Heart left ventricle (tissue), 16 donors: ENCODE data around the gene TPRG1. TPM values are rescaled to one million over a fixed set of nuclear protein-coding genes. Genes with fewer than 3 reads are reported as not detected.

Source experiments
- ATAC-seq, 4 donors: fragments of 200-7000 bp; cut with Tn5 transposase; one replicate each; pipeline ENCODE4 v1.9.1; 2020 to 2022; ENCODE audit warnings: moderate library complexity in 4 of 4, mild to moderate bottlenecking in 3 of 4, moderate number of reproducible peaks in 1 of 4
- DNase-seq, 5 donors: peaks; one replicate each; pipeline ENCODE4 v3.0.0-alpha.2; 2020
- H3K27ac ChIP-seq, 12 donors: fragments of 200-600 bp; sonication (generic) in 4 of 12; one replicate each; pipeline versions ENCODE4 v1.5.0 to v1.8.0; 2016 to 2022; ENCODE audit warnings: mild to moderate bottlenecking in 2 of 12
- H3K27me3 ChIP-seq, 9 donors: fragments of 200-600 bp; sonication (generic) in 2 of 9; one replicate each; pipeline versions ENCODE4 v1.5.1 to v1.8.0; 2016 to 2022; ENCODE audit warnings: mild to moderate bottlenecking in 3 of 9
- H3K36me3 ChIP-seq, 9 donors: fragments of 200-600 bp; sonication (generic) in 2 of 9; one replicate each; pipeline versions ENCODE4 v1.5.0 to v1.8.0; 2018 to 2022; ENCODE audit warnings: mild to moderate bottlenecking in 2 of 9
- H3K4me1 ChIP-seq, 12 donors: fragments of 200-600 bp; sonication (generic) in 4 of 12; one replicate each; pipeline versions ENCODE4 v1.5.0 to v1.8.0; 2016 to 2022; ENCODE audit warnings: mild to moderate bottlenecking in 3 of 12
- H3K4me3 ChIP-seq, 12 donors: fragments of 200-600 bp; sonication (generic) in 4 of 12; one replicate each; pipeline versions ENCODE4 v1.5.0 to v1.8.0; 2017 to 2022; ENCODE audit warnings: mild to moderate bottlenecking in 9 of 12, moderate library complexity in 4 of 12
- H3K9me3 ChIP-seq, 12 donors: fragments of 200-600 bp; sonication (generic) in 4 of 12; one replicate each; pipeline versions ENCODE4 v1.5.0 to v1.8.0; 2016 to 2022; ENCODE audit warnings: mild to moderate bottlenecking in 1 of 12
- POLR2A ChIP-seq, 2 donors: fragments of 450-650 bp; IDR thresholded peaks; one replicate each; pipeline ENCODE4 v1.6.1; 2017; ENCODE audit warnings: antibody characterized with exemption in 2 of 2, mild to moderate bottlenecking in 2 of 2, moderate library complexity in 2 of 2
- WGBS, 4 donors: extraction: QIAGEN DNeasy Blood & Tissue Kit in 2 of 4; methylation state at CpG; one replicate each; pipeline versions ENCODE4 v1.1.5 to v1.1.7; 2013 to 2018; 5-methylcytosine and 5-hydroxymethylcytosine counted together
- intact Hi-C, 10 donors: fragments of 100-400 bp; cut with DNase I; formaldehyde crosslinking; loops; one replicate each; pipeline versions ENCODE4 v1.11.1 to v1.14.2; 2022
- polyA plus RNA-seq, 2 donors: library from polyadenylated mRNA; stranded (reverse); fragments of 200-250 nt; gene quantifications; one replicate each; pipeline ENCODE4 v1.2.3, GENCODE V29; 2013
- total RNA-seq, 9 donors: library from RNA; depleted of rRNA in 2 of 9; stranded (reverse); fragments of >200 nt in 2 of 9; fragmentation: NEBNext Ultra II Directional in 3 of 9; extraction: Animal tissue kit (Norgen Biotek cat#: 25700) in 3 of 9; gene quantifications; one replicate each; pipeline versions ENCODE4 v1.1.0 to v1.2.4, GENCODE V29; 2016 to 2023
- TF ChIP-seq, protein P1 (sequence below), 12 donors: fragments of 200-600 bp; sonication (generic) in 4 of 12; IDR thresholded peaks; one replicate each; pipeline versions ENCODE4 v1.5.0 to v1.8.0; 2018 to 2022; ENCODE audit warnings: antibody characterized with exemption in 12 of 12, mild to moderate bottlenecking in 5 of 12
- donor health status: ischemic (EF 13 %, LVEDD 7.1; RV severe dilation, severe dysfunction).
- donor health status: healthy with polysubstance abuse.
- donor health status: DM: no; HTN: yes; CAD: no.
- donor health status: DM: no; HTN: no; CAD: no.
- donor health status: ischemic (EF 25% LVEDD 6.9; RV normal size, moderate dysfunction).
- donor health status: ischemic (EF 25% LVEDD 5.7; RV mildly dilated, moderate dysfunction).
- donor health status: healthy.
- donor health status: DM: yes; HTN: yes; CAD: no.
- donor health status: ischemic (EF 35%, LVEDD 5.7; RV mildly dilated, moderate dysfunction).
- donor health status: nonischemic (EF 11% LVEDD 7.7; RV severe dilation, severe dysfunction).
- donor health status: DM: yes; HTN: yes; CAD: no.
- donor health status: PGD.
- donor health status: ischemic (EF 29% LVEDD 5.4; RV normal size, mild dysfunction).
- donor health status: nonischemic (EF 23%, LVEDD 6.1; RV moderate dilation, normal function).

Gene TPRG1
- total and polyA plus RNA-seq, 11 donors = 0.13 to 9.5 (median 1.2) TPM

DNA sequence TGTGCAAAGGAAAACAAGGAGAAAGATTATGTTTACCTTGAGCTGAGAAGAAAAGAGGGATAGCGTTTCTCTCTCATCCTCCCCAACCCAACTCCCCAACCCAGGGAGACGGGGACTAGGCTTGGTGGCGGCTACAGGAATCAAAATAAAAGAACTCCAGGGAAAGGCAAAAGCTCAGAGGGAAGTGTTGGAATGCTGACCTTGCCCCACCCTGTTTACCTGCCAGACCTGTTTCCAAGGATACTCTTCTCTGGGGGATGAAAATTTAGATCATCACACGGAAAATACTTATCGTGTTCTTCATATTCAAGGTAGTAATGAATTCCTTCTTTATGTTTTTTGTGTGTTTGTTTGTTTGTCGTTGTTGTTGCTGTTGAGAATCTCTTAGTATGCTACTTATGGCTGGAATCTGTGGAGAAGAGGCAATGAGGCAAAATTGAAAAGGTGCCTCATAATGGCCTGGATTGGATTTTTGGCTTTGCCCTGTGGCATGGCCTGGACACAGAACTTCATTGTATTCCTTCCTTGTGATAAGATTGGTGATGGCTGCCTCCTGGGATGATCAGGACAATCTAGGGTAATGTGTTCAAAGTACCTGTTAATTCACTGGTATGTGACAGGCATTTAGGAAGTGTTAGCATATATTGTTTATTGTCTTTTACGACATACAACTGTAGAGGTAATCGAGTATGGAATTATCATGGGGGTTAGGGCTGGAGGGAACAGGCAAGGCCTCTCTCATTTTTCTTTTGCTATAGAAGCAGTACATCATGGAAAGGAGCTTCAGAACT lies 11.1 kb upstream of the TPRG1 start:
- Histone ChIP-seq H3K27ac (no peak overlapping the region), H3K36me3 (no peaks in the 10 kb centered on the region), H3K27me3 (no peaks in the 10 kb centered on the region), H3K4me1 (no peaks in the 10 kb centered on the region), H3K9me3 (no peaks in the 10 kb centered on the region), H3K4me3 (no peak overlapping the region)
- DNase-seq (no peak), ATAC-seq (no peak)
- 75 to 84% (median 82%) methylated on average over 8 of the region's 8 CpGs for WGBS, 4 donors
- intact Hi-C loops = no loop called here
- TF ChIP-seq, protein P1, sequence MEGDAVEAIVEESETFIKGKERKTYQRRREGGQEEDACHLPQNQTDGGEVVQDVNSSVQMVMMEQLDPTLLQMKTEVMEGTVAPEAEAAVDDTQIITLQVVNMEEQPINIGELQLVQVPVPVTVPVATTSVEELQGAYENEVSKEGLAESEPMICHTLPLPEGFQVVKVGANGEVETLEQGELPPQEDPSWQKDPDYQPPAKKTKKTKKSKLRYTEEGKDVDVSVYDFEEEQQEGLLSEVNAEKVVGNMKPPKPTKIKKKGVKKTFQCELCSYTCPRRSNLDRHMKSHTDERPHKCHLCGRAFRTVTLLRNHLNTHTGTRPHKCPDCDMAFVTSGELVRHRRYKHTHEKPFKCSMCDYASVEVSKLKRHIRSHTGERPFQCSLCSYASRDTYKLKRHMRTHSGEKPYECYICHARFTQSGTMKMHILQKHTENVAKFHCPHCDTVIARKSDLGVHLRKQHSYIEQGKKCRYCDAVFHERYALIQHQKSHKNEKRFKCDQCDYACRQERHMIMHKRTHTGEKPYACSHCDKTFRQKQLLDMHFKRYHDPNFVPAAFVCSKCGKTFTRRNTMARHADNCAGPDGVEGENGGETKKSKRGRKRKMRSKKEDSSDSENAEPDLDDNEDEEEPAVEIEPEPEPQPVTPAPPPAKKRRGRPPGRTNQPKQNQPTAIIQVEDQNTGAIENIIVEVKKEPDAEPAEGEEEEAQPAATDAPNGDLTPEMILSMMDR (IDR thresholded peaks at IDR 0.05) = no peak
- no peak for TF ChIP-seq POLR2A (IDR thresholded peaks at IDR 0.05)

DNA sequence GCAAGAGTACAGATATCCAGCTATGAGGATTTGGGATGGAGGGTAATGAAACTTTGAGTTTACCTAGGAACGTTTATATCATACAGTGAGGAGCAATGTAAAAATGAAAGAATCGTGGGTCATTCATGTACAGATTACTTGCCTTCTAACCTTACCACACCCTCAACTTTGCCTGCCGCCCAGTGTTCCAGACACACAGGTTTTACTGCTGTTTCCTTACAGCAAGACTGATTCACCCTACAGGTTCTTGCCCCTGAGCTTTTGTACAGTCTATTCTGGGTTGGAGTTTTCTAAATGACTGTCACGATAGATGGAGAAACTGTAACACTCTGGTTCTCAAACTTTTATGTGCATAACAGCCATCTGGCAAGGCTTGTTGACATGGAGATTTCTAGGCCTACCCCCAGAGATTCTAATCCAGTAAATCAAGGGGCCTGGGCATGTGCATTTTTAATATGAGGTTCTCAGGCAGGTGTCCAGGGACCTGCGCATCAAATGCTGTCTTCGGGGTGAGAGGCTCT lies 6.6 kb upstream of the TPRG1 start:
- TF ChIP-seq, protein P1 (IDR thresholded peaks at IDR 0.05) = no peak
- TF ChIP-seq POLR2A (IDR thresholded peaks at IDR 0.05) = no peak
- Histone ChIP-seq H3K4me3 (no peak overlapping the region), H3K9me3 (no peaks in the 10 kb centered on the region), H3K36me3 (no peaks in the 10 kb centered on the region), H3K27ac (no peak overlapping the region), H3K27me3 (no peaks in the 10 kb centered on the region), H3K4me1 (no peaks in the 10 kb centered on the region)
- intact Hi-C loops = no loop called here
- DNase-seq = no peak
- ATAC-seq = no peak
- WGBS, 4 donors = 86 to 95% (median 90%) methylated on average over 6 of the region's 6 CpGs

DNA sequence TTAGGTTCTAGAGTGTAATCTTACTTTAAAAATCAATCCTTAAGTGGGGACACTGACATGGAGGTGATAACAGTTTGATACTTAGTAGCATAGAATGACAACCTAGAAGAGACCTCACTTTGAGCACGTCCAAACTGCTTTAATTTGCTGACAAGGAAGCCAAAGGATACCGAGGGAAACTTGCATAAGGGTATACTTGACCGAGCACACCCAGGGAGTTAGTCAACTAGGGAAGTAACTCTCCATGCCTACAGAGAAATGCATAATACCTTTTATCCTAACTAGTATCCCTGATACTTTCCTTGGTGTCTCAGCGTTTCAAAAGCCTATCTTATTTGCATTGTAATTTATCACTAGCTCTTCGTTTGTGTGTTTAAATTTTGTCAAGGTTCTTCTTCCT lies 5.5 kb upstream of the TPRG1 start:
- WGBS, 4 donors = 76 to 83% (median 79%) methylated on average over 5 of the region's 5 CpGs
- Histone ChIP-seq H3K9me3 (no peaks in the 10 kb centered on the region), H3K4me1 (no peaks in the 10 kb centered on the region), H3K4me3 (no peak overlapping the region), H3K36me3 (no peaks in the 10 kb centered on the region), H3K27ac (no peak overlapping the region), H3K27me3 (no peaks in the 10 kb centered on the region)
- TF ChIP-seq, protein P1 (IDR thresholded peaks at IDR 0.05) = no peak
- TF ChIP-seq POLR2A (IDR thresholded peaks at IDR 0.05) = no peak
- ATAC-seq (no peak), DNase-seq (no peak)
- intact Hi-C loops = no loop called here

DNA sequence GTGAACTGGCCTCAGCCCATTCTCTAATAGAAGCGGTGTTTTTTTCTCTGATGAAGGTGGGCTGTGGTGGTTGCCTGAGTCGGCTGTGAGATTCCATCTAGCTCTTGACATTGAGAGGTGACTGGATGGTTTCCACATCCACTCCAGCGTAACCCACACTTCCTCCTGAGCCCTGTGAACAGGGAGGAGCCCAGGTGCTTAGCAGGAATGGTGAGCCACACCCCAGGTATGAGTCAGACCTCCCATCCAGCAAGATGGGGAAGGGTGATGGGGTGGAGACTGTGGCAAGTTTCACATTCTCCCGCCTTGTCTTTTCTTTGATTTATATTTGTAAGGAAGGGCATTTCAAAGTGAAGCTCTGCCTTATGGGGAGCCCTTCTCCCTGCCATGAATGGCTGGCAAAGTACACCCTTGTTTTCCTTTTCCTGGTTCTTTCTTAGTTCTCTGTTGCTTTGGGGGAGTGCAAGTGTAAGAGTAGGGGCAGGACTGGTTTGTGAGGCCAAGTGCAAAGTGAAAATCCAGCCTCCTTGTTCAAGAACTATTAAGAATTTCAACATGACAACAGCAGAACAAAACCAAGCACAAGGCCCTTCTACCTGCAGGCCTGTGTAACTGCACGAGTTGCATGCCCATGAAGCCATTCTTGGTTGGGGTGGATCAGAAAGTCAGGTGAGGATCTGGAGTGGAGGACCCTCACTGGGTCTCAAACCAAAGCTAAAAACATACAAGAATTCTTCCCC lies 4.6 kb upstream of the TPRG1 start:
- ATAC-seq = no peak
- no peak for DNase-seq
- no peaks in the 10 kb centered on the region for H3K9me3 ChIP-seq

More for the DNA sequence above, 4.6 kb upstream of the TPRG1 start:
- Histone ChIP-seq H3K4me3 (no peak overlapping the region), H3K36me3 (no peaks in the 10 kb centered on the region), H3K27me3 (no peaks in the 10 kb centered on the region), H3K27ac (no peak overlapping the region), H3K4me1 (no peaks in the 10 kb centered on the region)
- 82 to 87% (median 86%) methylated on average over 5 of the region's 5 CpGs for WGBS, 4 donors
- intact Hi-C loops = no loop called here
- TF ChIP-seq, protein P1 (IDR thresholded peaks at IDR 0.05) = no peak
- no peak for TF ChIP-seq POLR2A (IDR thresholded peaks at IDR 0.05)
